HG03280 (cell line): ENCODE data around the gene VN1R2.
"Not testable (repeated sequence)": the region's sequence is repeated elsewhere in the genome, so short reads cannot be mapped to it uniquely, and the experiment has no call there.

Source experiments
- ATAC-seq: cut with Tn5 transposase; IDR thresholded peaks from one replicate; pipeline ENCODE4 v1.9.1; 2021; ENCODE audit warnings: mild to moderate bottlenecking, moderate library complexity; ENCODE audit not compliant: unreplicated experiment

VN1R2 gene

GRCh38 chr19:53257715-53258342 lies at the start of gene VN1R2:
TSS of gene VN1R2 (plus strand) at chr19:53258292. CDS start at chr19:53258376, 84 bp downstream.
- ATAC-seq = not testable (repeated sequence)

DNA sequence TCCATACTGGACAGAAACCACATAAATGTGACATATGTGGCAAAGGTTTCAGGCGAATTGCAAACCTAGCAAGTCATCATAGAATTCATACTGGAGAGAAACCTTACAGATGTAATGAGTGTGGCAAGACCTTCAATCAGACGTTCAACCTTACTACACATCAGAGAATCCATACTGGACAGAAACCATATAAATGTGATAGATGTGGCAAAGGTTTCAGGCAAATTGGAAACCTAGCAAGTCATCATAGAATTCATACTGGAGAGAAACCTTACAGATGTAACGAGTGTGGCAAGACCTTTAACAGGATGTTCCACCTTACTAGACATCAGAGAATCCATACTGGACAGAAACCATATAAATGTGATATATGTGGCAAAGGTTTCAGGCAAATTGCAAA lies 46.5 kb upstream of the VN1R2 start:
- not testable (repeated sequence) for ATAC-seq

GRCh38 chr19:53212703-53213320 lies 45.3 kb upstream of the VN1R2 start:
- ATAC-seq = no peak

GRCh38 chr19:53222716-53223115 lies 35.4 kb upstream of the VN1R2 start:
- ATAC-seq = not testable (repeated sequence)

DNA sequence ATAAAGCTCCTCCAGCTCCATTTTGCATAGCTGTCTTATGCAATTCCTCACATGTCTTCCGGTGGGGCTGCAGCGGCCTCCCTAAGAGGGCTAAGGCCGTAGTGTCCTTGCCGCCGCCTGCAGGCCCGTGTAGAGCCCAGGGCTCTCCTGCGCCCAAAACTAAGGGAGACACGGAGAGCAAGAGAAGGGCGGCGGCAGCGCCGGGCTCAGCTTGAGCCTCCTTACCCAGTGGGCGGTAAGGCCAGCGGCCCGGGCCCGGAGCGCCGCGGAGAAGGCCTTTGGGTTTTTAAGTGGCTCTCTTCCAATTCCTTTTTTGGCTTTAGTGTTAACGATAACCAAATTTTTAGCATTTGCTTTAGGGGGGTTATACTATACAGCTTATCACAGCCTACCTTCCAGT lies 33.5 kb upstream of the VN1R2 start:
- ATAC-seq = no peak

- ATAC-seq = no peak
Observed at GRCh38 chr19:53237114-53237777, 20.8 kb upstream of the VN1R2 start.

GRCh38 chr19:53246498-53246897 lies 11.6 kb upstream of the VN1R2 start:
- no peak for ATAC-seq

DNA sequence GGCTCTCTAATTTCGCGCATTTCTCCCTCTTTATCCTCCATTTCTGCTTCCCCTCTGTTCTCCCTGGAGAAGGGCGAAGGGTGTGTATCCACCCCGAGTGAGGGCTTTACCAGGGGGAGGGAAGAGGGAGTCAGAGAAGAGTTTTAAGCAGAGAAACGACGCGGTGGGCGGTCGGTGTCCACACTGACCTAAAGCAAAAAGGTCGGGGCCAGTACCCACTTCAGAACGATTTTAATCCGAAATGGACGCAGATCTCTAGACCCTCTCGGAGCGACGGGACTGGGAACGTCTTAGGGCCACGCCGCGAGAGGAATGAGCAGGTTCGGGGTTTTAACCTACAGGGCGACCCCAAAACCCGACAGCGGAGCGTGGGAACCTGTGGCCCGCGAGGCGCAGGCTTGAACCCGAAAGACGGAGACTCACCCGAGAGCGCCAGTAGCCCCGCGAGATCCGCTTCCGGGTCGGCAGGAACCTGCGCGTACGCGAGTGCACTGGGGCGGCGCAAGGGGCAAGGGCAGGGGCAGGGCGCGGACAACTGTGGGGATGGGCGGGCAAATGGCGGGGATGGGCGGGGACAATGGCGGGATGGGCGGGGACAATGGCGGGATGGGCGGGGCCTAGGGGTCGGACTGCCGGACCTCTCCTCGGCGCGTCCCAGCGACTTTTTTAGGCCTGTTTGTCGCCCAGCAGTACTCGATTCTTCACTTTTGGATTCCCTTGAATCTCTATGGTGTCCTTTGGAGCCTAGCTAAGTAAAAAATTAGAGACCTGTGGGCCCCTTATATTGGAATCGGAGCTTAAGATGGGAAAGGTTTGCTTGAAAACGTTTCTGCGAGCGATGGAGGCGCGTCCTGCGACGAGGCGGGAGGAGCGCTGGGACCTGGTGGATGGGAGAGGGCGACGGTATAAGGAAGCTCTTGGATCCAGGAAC lies 3.4 kb upstream of the VN1R2 start, which contains the start of gene ZNF677:
Gene ZNF677 (minus strand): TSS at position 463 of the 931 bp plus-strand sequence. CDS start 3,323 bp downstream, outside the sequence.
- ATAC-seq = no peak

- not testable (repeated sequence) for ATAC-seq
Observed at GRCh38 chr19:53267623-53268022, 9.5 kb downstream of the VN1R2 start, which contains the start of gene VN1R4. TSS of gene VN1R4 (minus strand) at chr19:53267723. CDS start at chr19:53267665, 58 bp downstream.

- not testable (repeated sequence) for ATAC-seq
Observed at GRCh38 chr19:53269861-53270260, 11.8 kb downstream of the VN1R2 start.

- no peak for ATAC-seq
Observed at GRCh38 chr19:53272044-53272443, 14.0 kb downstream of the VN1R2 start.

GRCh38 chr19:53275480-53275879 lies 17.4 kb downstream of the VN1R2 start:
- no peak for ATAC-seq

DNA sequence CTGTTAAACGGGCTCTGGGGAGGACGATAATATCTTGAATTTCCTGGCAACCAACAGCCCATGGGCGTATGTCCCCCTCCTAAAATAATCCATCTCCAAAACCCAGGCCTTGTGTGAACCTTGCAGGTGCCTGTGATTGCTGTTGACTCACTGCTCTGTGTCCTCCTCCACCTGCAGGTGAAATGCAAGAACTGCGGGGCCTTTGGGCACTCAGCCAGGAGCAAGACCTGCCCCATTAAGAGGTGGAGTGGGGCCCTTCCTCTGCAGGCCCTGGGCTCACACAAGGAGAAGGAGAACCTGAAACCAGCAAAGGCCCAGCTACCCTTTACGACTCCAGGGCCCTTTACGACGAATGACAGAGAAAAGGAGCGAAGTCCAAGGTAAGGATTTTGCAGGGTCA lies 23.9 kb downstream of the VN1R2 start:
- ATAC-seq = not testable (repeated sequence)

DNA sequence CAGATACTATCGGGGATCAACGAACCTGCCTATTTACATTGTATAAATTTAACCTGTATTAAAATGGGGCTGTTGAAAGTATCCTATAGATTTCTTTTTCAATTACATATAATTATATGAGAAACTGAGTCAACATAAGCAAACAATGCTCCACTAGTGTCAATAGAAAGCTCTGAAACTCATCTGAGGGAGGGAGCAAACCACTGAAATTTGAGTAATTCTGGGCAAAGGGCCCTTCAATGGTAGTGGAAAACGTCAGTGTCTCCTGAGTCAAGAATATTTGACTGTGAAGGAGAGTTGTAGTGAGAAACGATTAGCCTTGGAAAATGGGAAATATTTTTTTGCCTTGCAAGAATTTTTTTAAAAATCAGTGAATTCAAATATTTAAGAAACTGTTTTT lies 27.0 kb downstream of the VN1R2 start:
- ATAC-seq = no peak

- no peak for ATAC-seq
Observed at GRCh38 chr19:53290758-53291549, 32.9 kb downstream of the VN1R2 start.

- no peak for ATAC-seq
Observed at GRCh38 chr19:53294786-53295441, 36.8 kb downstream of the VN1R2 start.

DNA sequence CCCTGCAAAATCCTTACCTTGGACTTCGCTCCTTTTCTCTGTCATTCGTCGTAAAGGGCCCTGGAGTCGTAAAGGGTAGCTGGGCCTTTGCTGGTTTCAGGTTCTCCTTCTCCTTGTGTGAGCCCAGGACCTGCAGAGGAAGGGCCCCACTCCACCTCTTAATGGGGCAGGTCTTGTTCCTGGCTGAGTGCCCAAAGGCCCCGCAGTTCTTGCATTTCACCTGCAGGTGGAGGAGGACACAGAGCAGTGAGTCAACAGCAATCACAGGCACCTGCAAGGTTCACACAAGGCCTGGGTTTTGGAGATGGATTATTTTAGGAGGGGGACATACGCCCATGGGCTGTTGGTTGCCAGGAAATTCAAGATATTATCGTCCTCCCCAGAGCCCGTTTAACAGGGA lies 43.2 kb downstream of the VN1R2 start:
- ATAC-seq = not testable (repeated sequence)

DNA sequence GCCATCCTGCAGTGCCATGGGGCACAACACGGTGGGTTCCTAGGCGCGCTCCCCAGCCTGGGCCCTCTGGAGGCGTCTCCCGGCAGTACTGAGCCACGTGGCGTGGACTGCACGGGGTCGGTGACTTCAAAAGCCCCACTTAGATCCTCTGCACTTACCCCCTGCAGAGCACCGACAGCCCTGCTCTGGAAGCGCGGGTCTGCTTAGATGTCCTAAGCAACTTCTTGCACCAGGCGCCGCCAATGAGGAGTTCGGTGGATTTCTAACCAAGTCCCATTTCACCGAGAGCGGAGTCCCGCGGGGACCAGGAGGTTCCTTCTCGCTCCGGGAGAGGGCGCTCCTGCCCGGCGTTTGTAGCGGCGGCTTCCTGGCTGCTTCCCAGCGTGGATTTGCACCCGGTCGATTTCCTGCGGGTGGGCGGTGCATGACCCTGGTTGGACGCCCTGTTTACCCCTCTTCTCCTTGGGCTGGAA lies 50.3 kb downstream of the VN1R2 start:
- no peak for ATAC-seq
